GM12872 (cell line): ENCODE data around the gene C2CD4C.

ENCODE experiments used
- CTCF ChIP-seq: IDR thresholded peaks from 3 replicates; pipeline ENCODE4 v1.5.1; 2011; ENCODE audit warnings: low read depth, mild to moderate bottlenecking, low read length, moderate library complexity; ENCODE audit not compliant: insufficient read depth

Gene C2CD4C

DNA sequence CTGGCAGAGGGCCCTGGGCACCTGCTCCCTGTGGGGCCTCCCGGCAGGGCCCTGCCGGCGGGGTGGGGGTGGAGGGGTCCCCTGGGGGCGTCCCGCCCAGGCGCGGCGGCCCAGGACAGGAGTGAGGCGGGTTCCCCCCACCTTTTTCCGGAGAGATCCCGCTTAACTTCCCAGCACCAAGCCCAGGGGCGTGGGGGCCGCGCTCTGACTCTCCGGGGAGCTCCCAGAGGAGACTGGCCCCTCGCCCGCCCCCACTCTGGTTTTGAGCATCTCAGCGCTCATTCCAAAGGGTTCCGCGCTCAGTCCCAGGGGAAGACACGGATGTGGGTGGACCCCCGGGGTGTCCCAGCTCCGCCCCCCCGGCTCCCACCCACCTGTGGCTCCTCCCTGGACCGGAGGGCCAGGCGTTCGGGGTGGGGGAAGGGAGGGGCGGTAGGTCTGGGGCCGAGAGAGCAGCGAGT, 476 bp downstream of the C2CD4C start:
- TF ChIP-seq CTCF: no peak

DNA sequence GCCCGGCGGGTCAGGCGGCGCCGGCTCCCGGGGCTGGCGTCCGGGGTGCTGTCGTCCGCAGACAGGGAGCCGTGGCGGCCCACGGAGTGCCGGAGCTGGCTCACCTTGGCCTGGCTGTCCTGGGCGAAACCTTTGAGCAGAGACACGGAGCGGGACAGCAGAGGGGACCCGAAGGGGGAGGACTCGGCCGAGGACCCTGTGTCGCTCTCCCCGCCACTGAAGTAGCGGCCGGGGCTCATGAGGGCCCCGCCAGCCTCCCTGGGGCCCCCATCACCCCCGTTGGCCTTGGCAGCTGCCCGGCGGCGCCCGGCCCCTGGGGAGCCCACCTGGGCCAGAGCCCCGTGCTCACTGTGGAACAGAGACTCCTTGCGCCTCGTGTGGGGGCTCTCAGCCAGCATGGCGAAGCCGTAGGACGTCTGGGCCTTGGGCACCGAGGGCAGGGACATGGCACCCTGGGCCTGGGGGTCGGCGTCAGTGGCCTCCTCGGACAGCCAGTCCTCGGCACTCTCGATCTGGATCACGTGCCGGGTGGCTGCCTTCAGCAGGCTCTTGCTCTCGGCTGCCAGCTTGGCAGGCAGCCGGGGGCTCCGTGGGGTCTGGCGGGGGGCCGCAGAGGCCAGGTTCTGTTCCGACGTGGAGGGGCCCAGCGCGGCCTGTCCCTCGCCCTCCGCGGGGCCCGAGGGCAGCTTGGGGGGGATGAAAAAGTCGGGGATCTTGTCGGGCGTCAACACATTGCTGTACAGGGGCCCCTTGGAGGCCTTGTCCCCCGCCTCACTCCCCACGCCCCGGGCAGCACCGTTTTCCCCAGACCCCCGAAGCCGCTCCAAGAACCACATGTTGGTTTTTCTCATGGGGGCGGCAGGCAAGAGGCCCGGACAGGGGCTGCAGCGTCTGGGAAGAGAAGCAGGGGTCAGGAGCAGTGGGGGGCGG, 1.2 kb downstream of the C2CD4C start:
- TF ChIP-seq CTCF: no peak

GRCh38 chr19:406971-407510, 1.9 kb downstream of the C2CD4C start:
- no peak for TF ChIP-seq CTCF

DNA sequence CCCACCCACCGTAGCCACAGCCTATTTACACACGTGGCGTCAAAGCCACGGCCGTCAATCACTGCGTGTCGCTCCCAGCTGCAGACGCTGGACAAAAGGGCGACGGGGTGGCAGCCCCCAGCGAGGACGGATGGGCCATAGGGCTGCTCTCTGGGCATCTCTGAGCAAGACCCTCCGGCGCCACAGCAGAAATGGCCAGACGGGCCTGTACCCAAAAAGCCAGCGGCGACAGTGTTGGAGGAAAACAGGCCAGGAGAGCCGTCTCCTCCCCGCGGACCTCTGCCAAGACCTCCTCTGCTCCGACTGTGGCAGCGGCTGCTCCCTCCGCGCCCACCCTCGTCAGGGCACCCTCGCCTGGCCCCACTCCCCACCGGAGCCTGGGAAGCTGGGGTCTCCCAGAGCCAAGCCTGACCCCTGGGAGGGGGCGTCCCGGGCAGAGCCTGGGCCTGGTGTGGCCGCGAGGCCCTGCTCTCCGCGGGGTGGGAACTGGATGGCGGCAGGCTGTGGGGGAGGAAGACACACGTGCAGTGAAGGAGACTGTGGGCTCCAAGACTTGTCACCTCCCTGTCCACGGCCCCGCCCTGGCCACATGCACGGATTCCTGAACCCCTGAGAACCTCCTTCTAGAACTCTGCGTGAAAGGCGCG, 2.7 kb downstream of the C2CD4C start:
- no peak for TF ChIP-seq CTCF

GRCh38 chr19:405121-405965, 3.6 kb downstream of the C2CD4C start:
- no peak for TF ChIP-seq CTCF

GRCh38 chr19:403221-404027, 5.5 kb downstream of the C2CD4C start:
- TF ChIP-seq CTCF: no peak
